HCT116 (cell line): ENCODE measurements around the gene AURKAIP1. TPM values are rescaled to one million over a fixed set of nuclear protein-coding genes. Genes with fewer than 3 reads are reported as not detected.

Experiments
- ATAC-seq: fragments of 200-7000 bp; cut with Tn5 transposase; 2 replicates; pipeline ENCODE4 v1.9.1; 2020; ENCODE audit warnings: mild to moderate bottlenecking, moderate library complexity
- BruUV-seq: library from RNA; stranded (reverse); fragments of 400-500 nt; replicated peaks from 2 replicates; lab custom pipeline; 2021; lab: Mats Ljungman, UMichigan
- CTCF ChIA-PET: fragments of 300-600 bp; sonication (Branson Sonifier 250); formaldehyde crosslinking; loops from one replicate; lab custom pipeline; 2021; ENCODE audit warnings: antibody characterized with exemption; lab: Charles Lee
- POLR2A ChIA-PET: fragments of 300-600, 350-600 bp; sonication (Branson Sonifier 250); formaldehyde crosslinking; loops from one replicate; lab custom pipeline; 2021; ENCODE audit warnings: antibody characterized with exemption; lab: Charles Lee
- RAD21 ChIA-PET, 2 experiments: fragments of 300-600 bp; sonication (Branson Sonifier 250); formaldehyde crosslinking; loops; one replicate each; lab custom pipeline; 2023; ENCODE audit warnings: low total read pairs in 2 of 2; ENCODE audit not compliant: uncharacterized antibody in 2 of 2, unreplicated experiment in 2 of 2, low non-redundant PET in 1 of 2; lab: Charles Lee
- DNase-seq: peaks from one replicate; pipeline ENCODE4 v3.0.0-alpha.2; 2010; ENCODE audit warnings: low read depth, low spot score
- H2AFZ ChIP-seq: fragments of 200-600 bp; shearing (Covaris generic), sonication (generic); 2 replicates; pipeline ENCODE4 v1.6.1; 2017; ENCODE audit warnings: low read depth, mixed run types, mixed read lengths, antibody characterized with exemption, low read length; ENCODE audit not compliant: poor library complexity, severe bottlenecking
- H3K27ac ChIP-seq: 2 replicates; pipeline ENCODE4 v1.5.1; 2012; ENCODE audit warnings: low read depth, low read length
- H3K27me3 ChIP-seq: fragments of 200-600 bp; sonication (generic); 2 replicates; pipeline ENCODE4 v1.6.1; 2016; ENCODE audit warnings: mixed run types, low read length, mixed read lengths; ENCODE audit not compliant: insufficient read depth
- H3K36me3 ChIP-seq, 2 experiments: fragments of 200-500 bp in 1 of 2; fragments of 200-600 bp in 1 of 2; sonication (Bioruptor generic) in 1 of 2; sonication (generic) in 1 of 2; 2 replicates each; pipeline versions ENCODE4 v1.5.1 to v1.6.1; 2014 to 2016; ENCODE audit warnings: low read length in 2 of 2, inconsistent platforms in 1 of 2, mixed read lengths in 1 of 2, mixed run types in 1 of 2; ENCODE audit not compliant: insufficient read depth in 2 of 2, control insufficient read depth in 1 of 2
- H3K4me1 ChIP-seq, 2 experiments: fragments of 200-600 bp in 1 of 2; sonication (generic) in 1 of 2; 2 replicates each; pipeline versions ENCODE4 v1.5.1 to v1.6.1; 2012 to 2017; ENCODE audit warnings: low read length in 2 of 2, inconsistent platforms in 1 of 2, mild to moderate bottlenecking in 1 of 2, mixed read lengths in 1 of 2, mixed run types in 1 of 2, moderate library complexity in 1 of 2; ENCODE audit not compliant: insufficient read depth in 2 of 2, control insufficient read depth in 1 of 2
- H3K4me2 ChIP-seq: fragments of 200-600 bp; sonication (generic); 2 replicates; pipeline ENCODE4 v1.6.1; 2017; ENCODE audit warnings: mixed run types, low read length, mixed read lengths
- H3K4me3 ChIP-seq, 2 experiments: fragments of 200-600 bp in 1 of 2; sonication (generic) in 1 of 2; replicated peaks in 1 of 2; 2 replicates each; pipeline ENCODE4 v1.5.1; 2011 to 2016; ENCODE audit warnings: low read length in 2 of 2, control low read depth in 1 of 2, low read depth in 1 of 2, mild to moderate bottlenecking in 1 of 2, mixed read lengths in 1 of 2, mixed run types in 1 of 2
- H3K79me2 ChIP-seq: fragments of 200-600 bp; sonication (generic); 2 replicates; pipeline ENCODE4 v1.6.1; 2017; ENCODE audit warnings: mild to moderate bottlenecking, mixed run types, low read length, moderate library complexity, mixed read lengths; ENCODE audit not compliant: insufficient read depth
- H3K9ac ChIP-seq: fragments of 200-600 bp; sonication (generic); 2 replicates; pipeline ENCODE4 v1.6.1; 2016; ENCODE audit warnings: low read length, mixed read lengths
- H3K9me2 ChIP-seq: fragments of 200-600 bp; sonication (generic), shearing (Covaris generic); 2 replicates; pipeline ENCODE4 v1.6.1; 2017; ENCODE audit warnings: mixed run types, mild to moderate bottlenecking, moderate library complexity; ENCODE audit not compliant: insufficient read depth
- H3K9me3 ChIP-seq, 2 experiments: fragments of 200-500 bp in 1 of 2; fragments of 200-600 bp in 1 of 2; sonication (Bioruptor generic) in 1 of 2; sonication (generic) in 1 of 2; 2 replicates each; pipeline ENCODE4 v1.6.1; 2014 to 2017; ENCODE audit warnings: low read length in 2 of 2, mixed read lengths in 2 of 2, inconsistent platforms in 1 of 2, low read depth in 1 of 2, mild to moderate bottlenecking in 1 of 2, mixed run types in 1 of 2, moderate library complexity in 1 of 2; ENCODE audit not compliant: control insufficient read depth in 1 of 2, insufficient read depth in 1 of 2
- H4K20me1 ChIP-seq: fragments of 200-600 bp; sonication (generic), shearing (Covaris generic); 2 replicates; pipeline ENCODE4 v1.6.1; 2017; ENCODE audit warnings: mixed run types, mild to moderate bottlenecking, moderate library complexity; ENCODE audit not compliant: insufficient read depth
- ELF1 ChIP-seq: IDR thresholded peaks from 2 replicates; pipeline ENCODE4 v1.6.1; 2012; ENCODE audit warnings: low read depth, borderline replicate concordance
- EZH2 ChIP-seq: fragments of 200-600 bp; sonication (generic); IDR thresholded peaks from 2 replicates; pipeline ENCODE4 v1.6.1; 2017; ENCODE audit warnings: antibody characterized with exemption, mixed run types
- JUND ChIP-seq: IDR thresholded peaks from 2 replicates; pipeline ENCODE4 v1.6.1; 2012
- POLR2AphosphoS5 ChIP-seq: IDR thresholded peaks from 2 replicates; pipeline ENCODE4 v1.6.1; 2011; ENCODE audit warnings: mild to moderate bottlenecking, low read depth, low read length, moderate library complexity
- SIN3A ChIP-seq: IDR thresholded peaks from 2 replicates; pipeline ENCODE4 v1.6.1; 2012; ENCODE audit warnings: low read depth
- TCF7L2 ChIP-seq: IDR thresholded peaks from 2 replicates; pipeline ENCODE4 v1.7.0; 2011; ENCODE audit warnings: borderline replicate concordance, inconsistent platforms; ENCODE audit not compliant: insufficient read depth, insufficient read length; ENCODE audit errors: extremely low read depth
- YY1 ChIP-seq: IDR thresholded peaks from 2 replicates; pipeline ENCODE4 v1.6.1; 2011; ENCODE audit warnings: low read length, low read depth, moderate library complexity, mild to moderate bottlenecking; ENCODE audit not compliant: insufficient replicate concordance; ENCODE audit errors: extremely low read depth
- ZNF274 ChIP-seq: fragments of 200-500 bp; sonication (Bioruptor generic); IDR thresholded peaks from 2 replicates; pipeline ENCODE4 v1.6.1; 2014; ENCODE audit warnings: mild to moderate bottlenecking, low read depth, low read length, inconsistent platforms
- intact Hi-C: fragments of 100-400 bp; cut with micrococcal nuclease; formaldehyde crosslinking; loops from 2 replicates; pipeline ENCODE4 v1.10.0; 2022
- total RNA-seq: library from RNA; stranded (reverse); gene quantifications from one replicate; pipeline ENCODE4 v1.2.1, GENCODE V29; 2021; ENCODE audit not compliant: unreplicated experiment
- TF ChIP-seq, protein P1 (sequence below): IDR thresholded peaks from 2 replicates; pipeline ENCODE4 v1.6.1; 2012; ENCODE audit warnings: low read depth
- TF ChIP-seq, protein P2 (sequence below), 3 experiments: fragments of 200-600 bp in 1 of 3; sonication (generic) in 1 of 3; IDR thresholded peaks in 2 of 3; conservative IDR thresholded peaks in 1 of 3; 2 replicates each; pipeline ENCODE4 v1.5.1; 2012 to 2017; ENCODE audit warnings: low read depth in 2 of 3, low read length in 2 of 3, antibody characterized with exemption in 1 of 3, borderline replicate concordance in 1 of 3, control low read depth in 1 of 3, mild to moderate bottlenecking in 1 of 3, mixed read lengths in 1 of 3, mixed run types in 1 of 3, moderate library complexity in 1 of 3; ENCODE audit not compliant: insufficient read depth in 1 of 3
- TF ChIP-seq, protein P3 (sequence below): IDR thresholded peaks from 2 replicates; pipeline ENCODE4 v1.6.1; 2011; ENCODE audit warnings: mild to moderate bottlenecking, low read length, moderate library complexity; ENCODE audit not compliant: insufficient replicate concordance; ENCODE audit errors: extremely low read depth

The AURKAIP1 gene
- total RNA-seq, 1 experiment from 2014 or later: 200 TPM

GRCh38 chr1:1344655-1345361 lies 30.2 kb downstream of the AURKAIP1 start:
- Histone ChIP-seq H3K4me2 (peak overlapping the region; percentile 96), H3K9ac (peak overlapping the region; percentile 76), H3K4me1 (peaks cover 41 to 56% of the 10 kb centered on the region in 2 experiments), H3K9me2 (no peaks in the 10 kb centered on the region), H3K79me2 (peaks cover 83% of the 10 kb centered on the region), H3K27me3 (no peaks in the 10 kb centered on the region), H3K36me3 (peaks cover 2 to 22% of the 10 kb centered on the region in 2 experiments; a peak in 3 of 4 replicates), H3K4me3 (peak overlapping the region; percentile 45 to 55), H2AFZ (no peak overlapping the region), H3K27ac (peak overlapping the region; percentile 100), H4K20me1 (no peaks in the 10 kb centered on the region), H3K9me3 (no peaks in the 10 kb centered on the region)
- ChIA-PET POLR2A (no interaction called here), CTCF (interaction anchor here (1.3 kb wide), 1 partner anchor 30 kb away, joined by 3 read pairs; the partner anchor contains the start of gene AURKAIP1), RAD21 (no interaction called here)
- no TSS peak for BruUV-seq
- TF ChIP-seq TCF7L2 (peak; percentile 44), ELF1 (no peak), ZNF274 (no peak), JUND (no peak), EZH2 (no peak), POLR2AphosphoS5 (peak; percentile 80), SIN3A (no peak), YY1 (no peak)
- TF ChIP-seq, protein P1, sequence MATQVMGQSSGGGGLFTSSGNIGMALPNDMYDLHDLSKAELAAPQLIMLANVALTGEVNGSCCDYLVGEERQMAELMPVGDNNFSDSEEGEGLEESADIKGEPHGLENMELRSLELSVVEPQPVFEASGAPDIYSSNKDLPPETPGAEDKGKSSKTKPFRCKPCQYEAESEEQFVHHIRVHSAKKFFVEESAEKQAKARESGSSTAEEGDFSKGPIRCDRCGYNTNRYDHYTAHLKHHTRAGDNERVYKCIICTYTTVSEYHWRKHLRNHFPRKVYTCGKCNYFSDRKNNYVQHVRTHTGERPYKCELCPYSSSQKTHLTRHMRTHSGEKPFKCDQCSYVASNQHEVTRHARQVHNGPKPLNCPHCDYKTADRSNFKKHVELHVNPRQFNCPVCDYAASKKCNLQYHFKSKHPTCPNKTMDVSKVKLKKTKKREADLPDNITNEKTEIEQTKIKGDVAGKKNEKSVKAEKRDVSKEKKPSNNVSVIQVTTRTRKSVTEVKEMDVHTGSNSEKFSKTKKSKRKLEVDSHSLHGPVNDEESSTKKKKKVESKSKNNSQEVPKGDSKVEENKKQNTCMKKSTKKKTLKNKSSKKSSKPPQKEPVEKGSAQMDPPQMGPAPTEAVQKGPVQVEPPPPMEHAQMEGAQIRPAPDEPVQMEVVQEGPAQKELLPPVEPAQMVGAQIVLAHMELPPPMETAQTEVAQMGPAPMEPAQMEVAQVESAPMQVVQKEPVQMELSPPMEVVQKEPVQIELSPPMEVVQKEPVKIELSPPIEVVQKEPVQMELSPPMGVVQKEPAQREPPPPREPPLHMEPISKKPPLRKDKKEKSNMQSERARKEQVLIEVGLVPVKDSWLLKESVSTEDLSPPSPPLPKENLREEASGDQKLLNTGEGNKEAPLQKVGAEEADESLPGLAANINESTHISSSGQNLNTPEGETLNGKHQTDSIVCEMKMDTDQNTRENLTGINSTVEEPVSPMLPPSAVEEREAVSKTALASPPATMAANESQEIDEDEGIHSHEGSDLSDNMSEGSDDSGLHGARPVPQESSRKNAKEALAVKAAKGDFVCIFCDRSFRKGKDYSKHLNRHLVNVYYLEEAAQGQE: no peak
- TF ChIP-seq, protein P2, sequence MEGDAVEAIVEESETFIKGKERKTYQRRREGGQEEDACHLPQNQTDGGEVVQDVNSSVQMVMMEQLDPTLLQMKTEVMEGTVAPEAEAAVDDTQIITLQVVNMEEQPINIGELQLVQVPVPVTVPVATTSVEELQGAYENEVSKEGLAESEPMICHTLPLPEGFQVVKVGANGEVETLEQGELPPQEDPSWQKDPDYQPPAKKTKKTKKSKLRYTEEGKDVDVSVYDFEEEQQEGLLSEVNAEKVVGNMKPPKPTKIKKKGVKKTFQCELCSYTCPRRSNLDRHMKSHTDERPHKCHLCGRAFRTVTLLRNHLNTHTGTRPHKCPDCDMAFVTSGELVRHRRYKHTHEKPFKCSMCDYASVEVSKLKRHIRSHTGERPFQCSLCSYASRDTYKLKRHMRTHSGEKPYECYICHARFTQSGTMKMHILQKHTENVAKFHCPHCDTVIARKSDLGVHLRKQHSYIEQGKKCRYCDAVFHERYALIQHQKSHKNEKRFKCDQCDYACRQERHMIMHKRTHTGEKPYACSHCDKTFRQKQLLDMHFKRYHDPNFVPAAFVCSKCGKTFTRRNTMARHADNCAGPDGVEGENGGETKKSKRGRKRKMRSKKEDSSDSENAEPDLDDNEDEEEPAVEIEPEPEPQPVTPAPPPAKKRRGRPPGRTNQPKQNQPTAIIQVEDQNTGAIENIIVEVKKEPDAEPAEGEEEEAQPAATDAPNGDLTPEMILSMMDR (IDR thresholded peaks at IDR 0.05 in 2 of 3, conservative IDR thresholded peaks at IDR 0.05 in 1 of 3; ENCODE audit: borderline replicate concordance in 1 of 3, insufficient read depth in 1 of 3, low read depth in 2 of 3, low read length in 2 of 3): peak in 2 of 3 experiments; percentile 48 to 60; a peak in 4 of 6 replicates
- TF ChIP-seq, protein P3, sequence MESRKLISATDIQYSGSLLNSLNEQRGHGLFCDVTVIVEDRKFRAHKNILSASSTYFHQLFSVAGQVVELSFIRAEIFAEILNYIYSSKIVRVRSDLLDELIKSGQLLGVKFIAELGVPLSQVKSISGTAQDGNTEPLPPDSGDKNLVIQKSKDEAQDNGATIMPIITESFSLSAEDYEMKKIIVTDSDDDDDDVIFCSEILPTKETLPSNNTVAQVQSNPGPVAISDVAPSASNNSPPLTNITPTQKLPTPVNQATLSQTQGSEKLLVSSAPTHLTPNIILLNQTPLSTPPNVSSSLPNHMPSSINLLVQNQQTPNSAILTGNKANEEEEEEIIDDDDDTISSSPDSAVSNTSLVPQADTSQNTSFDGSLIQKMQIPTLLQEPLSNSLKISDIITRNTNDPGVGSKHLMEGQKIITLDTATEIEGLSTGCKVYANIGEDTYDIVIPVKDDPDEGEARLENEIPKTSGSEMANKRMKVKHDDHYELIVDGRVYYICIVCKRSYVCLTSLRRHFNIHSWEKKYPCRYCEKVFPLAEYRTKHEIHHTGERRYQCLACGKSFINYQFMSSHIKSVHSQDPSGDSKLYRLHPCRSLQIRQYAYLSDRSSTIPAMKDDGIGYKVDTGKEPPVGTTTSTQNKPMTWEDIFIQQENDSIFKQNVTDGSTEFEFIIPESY: peak; percentile 56
- intact Hi-C loops: loop anchor here (1.0 to 10.0 kb wide), 5 partner anchors 30 to 273 kb away; partner anchors contain the start of genes ACAP3, AURKAIP1, CCNL2 and MIB2
- DNase-seq: peak; percentile 95
- ATAC-seq: peak; percentile 75
